ENCODE data around the gene SAMD4A.

The SAMD4A gene

GRCh38 chr14:54737132-54737711, 170.3 kb downstream of the SAMD4A start:
- TF ChIP-seq CTCF (conservative IDR thresholded peaks at IDR 0.05; ENCODE audit: control insufficient read depth, insufficient read depth, low read depth, low read length), result no peak
- DNase-seq (ENCODE audit: low read depth), result peak; percentile 77
- no peak overlapping the region for H3K4me3 ChIP-seq (ENCODE audit: control insufficient read depth, low read depth, low read length)

- TF ChIP-seq CTCF (conservative IDR thresholded peaks at IDR 0.05; ENCODE audit: control insufficient read depth, insufficient read depth, low read depth, low read length), result no peak
- no peak overlapping the region for H3K4me3 ChIP-seq (ENCODE audit: control insufficient read depth, low read depth, low read length)
- DNase-seq (ENCODE audit: low read depth), result no peak
Observed at GRCh38 chr14:54738009-54738408, 171.1 kb downstream of the SAMD4A start.

GRCh38 chr14:54739514-54739913, 172.6 kb downstream of the SAMD4A start:
- no peak overlapping the region for H3K4me3 ChIP-seq (ENCODE audit: control insufficient read depth, low read depth, low read length)
- TF ChIP-seq CTCF (conservative IDR thresholded peaks at IDR 0.05; ENCODE audit: control insufficient read depth, insufficient read depth, low read depth, low read length), result no peak
- no peak for DNase-seq (ENCODE audit: low read depth)

GRCh38 chr14:54742492-54743350, 175.8 kb downstream of the SAMD4A start:
- no peak for TF ChIP-seq CTCF (conservative IDR thresholded peaks at IDR 0.05; ENCODE audit: control insufficient read depth, insufficient read depth, low read depth, low read length)
- no peak overlapping the region for H3K4me3 ChIP-seq (ENCODE audit: control insufficient read depth, low read depth, low read length)
- no peak for DNase-seq (ENCODE audit: low read depth)

GRCh38 chr14:54743382-54743781, 176.5 kb downstream of the SAMD4A start:
- no peak for DNase-seq (ENCODE audit: low read depth)
- TF ChIP-seq CTCF (conservative IDR thresholded peaks at IDR 0.05; ENCODE audit: control insufficient read depth, insufficient read depth, low read depth, low read length), result no peak
- H3K4me3 ChIP-seq (ENCODE audit: control insufficient read depth, low read depth, low read length), result no peak overlapping the region

GRCh38 chr14:54746019-54746418, 179.1 kb downstream of the SAMD4A start:
- no peak overlapping the region for H3K4me3 ChIP-seq (ENCODE audit: control insufficient read depth, low read depth, low read length)
- TF ChIP-seq CTCF (conservative IDR thresholded peaks at IDR 0.05; ENCODE audit: control insufficient read depth, insufficient read depth, low read depth, low read length), result no peak
- DNase-seq (ENCODE audit: low read depth), result no peak
